ENCODE results near the gene SYCP2. TPM values are rescaled to one million over a fixed set of nuclear protein-coding genes. Genes with fewer than 3 reads are reported as not detected.

The SYCP2 gene
- polyA plus RNA-seq, 1 experiment: 0.47 TPM

- ChIA-PET CTCF (no interaction called here), POLR2A (no interaction called here)
- no peak for TF ChIP-seq CTCF (IDR thresholded peaks at IDR 0.05; ENCODE audit: insufficient read depth, low read depth, low read length)
- H3K4me3 ChIP-seq (ENCODE audit: low read depth, low read length): no peak overlapping the region
- no peak for DNase-seq (ENCODE audit: low read depth)
- H3K27me3 ChIP-seq (ENCODE audit: control insufficient read depth, insufficient read depth, low read length): no peaks in the 10 kb centered on the region
- no peaks in the 10 kb centered on the region for H3K36me3 ChIP-seq (ENCODE audit: control insufficient read depth, insufficient read depth, low read length)
These were observed 107.3 kb downstream of the SYCP2 start for GRCh38 chr20:59825944-59826759.

GRCh38 chr20:59825563-59825920, 107.9 kb downstream of the SYCP2 start:
- POLR2A ChIA-PET: no interaction called here
- H3K4me3 ChIP-seq (ENCODE audit: low read depth, low read length): no peak overlapping the region
- no peaks in the 10 kb centered on the region for H3K27me3 ChIP-seq (ENCODE audit: control insufficient read depth, insufficient read depth, low read length)
- CTCF ChIA-PET: no interaction called here
- no peak for TF ChIP-seq CTCF (IDR thresholded peaks at IDR 0.05; ENCODE audit: insufficient read depth, low read depth, low read length)
- DNase-seq (ENCODE audit: low read depth): no peak
- H3K36me3 ChIP-seq (ENCODE audit: control insufficient read depth, insufficient read depth, low read length): no peaks in the 10 kb centered on the region

GRCh38 chr20:59824711-59825562, 108.5 kb downstream of the SYCP2 start:
- TF ChIP-seq CTCF (IDR thresholded peaks at IDR 0.05; ENCODE audit: insufficient read depth, low read depth, low read length): no peak
- ChIA-PET CTCF (interaction anchor here (2.5 kb wide), 1 partner anchor 25 kb away, joined by 5 read pairs; no protein-coding TSS in a partner anchor), POLR2A (no interaction called here)
- no peak overlapping the region for H3K4me3 ChIP-seq (ENCODE audit: low read depth, low read length)
- H3K27me3 ChIP-seq (ENCODE audit: control insufficient read depth, insufficient read depth, low read length): no peaks in the 10 kb centered on the region
- DNase-seq (ENCODE audit: low read depth): no peak
- H3K36me3 ChIP-seq (ENCODE audit: control insufficient read depth, insufficient read depth, low read length): no peaks in the 10 kb centered on the region

GRCh38 chr20:59823491-59824259, 109.8 kb downstream of the SYCP2 start:
- no peak overlapping the region for H3K4me3 ChIP-seq (ENCODE audit: low read depth, low read length)
- ChIA-PET POLR2A (no interaction called here), CTCF (interaction anchor here (2.5 kb wide), 1 partner anchor 27 kb away, joined by 5 read pairs; no protein-coding TSS in a partner anchor)
- TF ChIP-seq CTCF (IDR thresholded peaks at IDR 0.05; ENCODE audit: insufficient read depth, low read depth, low read length): no peak
- no peaks in the 10 kb centered on the region for H3K27me3 ChIP-seq (ENCODE audit: control insufficient read depth, insufficient read depth, low read length)
- no peak for DNase-seq (ENCODE audit: low read depth)
- H3K36me3 ChIP-seq (ENCODE audit: control insufficient read depth, insufficient read depth, low read length): no peaks in the 10 kb centered on the region

Measured in BJ (cell line).